Measurements from ENCODE around the gene ZNF598. TPM values are rescaled to one million over a fixed set of nuclear protein-coding genes. Genes with fewer than 3 reads are reported as not detected.

ZNF598 gene
- total and polyA plus RNA-seq, 10 of the 15 experiments (the other 5 are each of a cell fraction or from before 2014, with no cell fraction given) = 0.08 to 74.0 (median 14.4) TPM

- H3K9ac ChIP-seq (ENCODE audit: control insufficient read depth, insufficient read depth, low read length) = no peak within 1 kb of the TSS
- CTCF ChIA-PET = no interaction called here
- SMC1A ChIA-PET (ENCODE audit: uncharacterized antibody, unreplicated experiment) = no interaction called here
- no peaks in the 10 kb centered on the region for H3K79me2 ChIP-seq (ENCODE audit: control insufficient read depth, insufficient read depth, low read length)
- no TSS peak for BruUV-seq (replicated peaks)
- ATAC-seq = no peak
- intact Hi-C loops (cut with micrococcal nuclease; ENCODE audit: unreplicated experiment) = no loop called here
- in situ Hi-C loops (cut with MboI) = no loop called here
- no peak within 1 kb of the TSS for H2AFZ ChIP-seq (ENCODE audit: control insufficient read depth, low read depth, low read length)
- no peak for FAIRE-seq
- peaks cover 11 to 13% of the 10 kb centered on the region in 2 experiments for H3K27me3 ChIP-seq (replicated peaks in 1 of 2; ENCODE audit: control insufficient read depth in 2 of 2, insufficient read depth in 2 of 2, low read length in 1 of 2)
- no peak within 1 kb of the TSS; the same call in 1 of the 2 replicates for H3K4me3 ChIP-seq
- POLR2A ChIA-PET = no interaction called here
- H4K20me1 ChIP-seq (ENCODE audit: control insufficient read depth, insufficient read depth) = peaks cover 5% of the 10 kb centered on the region; the same call in 1 of the 2 replicates
- RAD21 ChIA-PET (ENCODE audit: unreplicated experiment) = no interaction called here
- H3K4me1 ChIP-seq (ENCODE audit: control insufficient read depth, insufficient read depth, low read length) = peaks cover 7% of the 10 kb centered on the region
- no peak within 1 kb of the TSS for H3K27ac ChIP-seq (ENCODE audit: control insufficient read depth, insufficient read depth)
- 26% methylated on average over 14 of the region's 59 CpGs for WGBS (ENCODE audit: insufficient coverage, insufficient replicate concordance, low lambda C conversion rate, missing lambda C conversion rate)
- H3K36me3 ChIP-seq (ENCODE audit: control insufficient read depth in 2 of 2, insufficient read depth in 2 of 2, low read length in 1 of 2) = no peaks in the 10 kb centered on the region
- TF ChIP-seq EGR1 (IDR thresholded peaks at IDR 0.05; ENCODE audit: borderline replicate concordance in 1 of 2, low read depth in 2 of 2, low read length in 2 of 2) (0 out of 3 replicates have a peak, but pooled peaks of 1 of the 2 experiments have one; percentile 34), NRF1 (conservative IDR thresholded peaks at IDR 0.05; ENCODE audit: low read depth, low read length) (no peak)
- no peaks in the 10 kb centered on the region for H3K9me3 ChIP-seq (replicated peaks; ENCODE audit: control insufficient read depth, insufficient read depth, low read length)
- no peak for DNase-seq (ENCODE audit: low read depth, low spot score)
- peak within 1 kb of the TSS; percentile 9; the same call in 1 of the 2 replicates for H3K4me2 ChIP-seq (ENCODE audit: control insufficient read depth, insufficient read depth)
Observed at GRCh38 chr16:2026461-2027023, 16.9 kb upstream of the ZNF598 start, which contains the start of gene NHERF2. NHERF2 (plus strand) TSS chr16:2026902; CDS start chr16:2027006, 104 bp downstream.

- 52% methylated on average over 16 of the region's 16 CpGs for WGBS (ENCODE audit: insufficient coverage, insufficient replicate concordance, low lambda C conversion rate, missing lambda C conversion rate)
- in situ Hi-C loops (cut with MboI) (no loop called here), intact Hi-C loops (cut with micrococcal nuclease; ENCODE audit: unreplicated experiment) (no loop called here)
- Histone ChIP-seq H3K27ac (ENCODE audit: control insufficient read depth, insufficient read depth) (no peak overlapping the region), H3K4me1 (ENCODE audit: control insufficient read depth, insufficient read depth, low read length) (peaks cover 7% of the 10 kb centered on the region), H3K9me3 (replicated peaks; ENCODE audit: control insufficient read depth, insufficient read depth, low read length) (no peaks in the 10 kb centered on the region), H3K9ac (ENCODE audit: control insufficient read depth, insufficient read depth, low read length) (no peak overlapping the region), H4K20me1 (ENCODE audit: control insufficient read depth, insufficient read depth) (peaks cover 5% of the 10 kb centered on the region; the same call in 1 of the 2 replicates), H3K4me2 (ENCODE audit: control insufficient read depth, insufficient read depth) (no peak overlapping the region), H3K79me2 (ENCODE audit: control insufficient read depth, insufficient read depth, low read length) (no peaks in the 10 kb centered on the region), H2AFZ (ENCODE audit: control insufficient read depth, low read depth, low read length) (no peak overlapping the region), H3K27me3 (replicated peaks in 1 of 2; ENCODE audit: control insufficient read depth in 2 of 2, insufficient read depth in 2 of 2, low read length in 1 of 2) (peaks cover 11 to 13% of the 10 kb centered on the region in 2 experiments), H3K36me3 (ENCODE audit: control insufficient read depth in 2 of 2, insufficient read depth in 2 of 2, low read length in 1 of 2) (no peaks in the 10 kb centered on the region), H3K4me3 (no peak overlapping the region)
- ATAC-seq (no peak), DNase-seq (ENCODE audit: low read depth, low spot score) (no peak), FAIRE-seq (no peak)
- TF ChIP-seq KLF5 (IDR thresholded peaks at IDR 0.05; ENCODE audit: partially characterized antibody) (no peak), YBX1 (IDR thresholded peaks at IDR 0.05) (no peak)
- ChIA-PET RAD21 (ENCODE audit: unreplicated experiment) (no interaction called here), SMC1A (ENCODE audit: uncharacterized antibody, unreplicated experiment) (interaction anchor here (1.0 kb wide), 1 partner anchor 114 kb away, joined by 4 read pairs; no protein-coding TSS in a partner anchor), POLR2A (no interaction called here), CTCF (interaction anchor here (1.0 to 4.4 kb wide), 2 partner anchors 114 to 129 kb away, joined by 3 to 79 read pairs; partner anchors contain the start of gene TRAF7)
- no TSS peak for BruUV-seq (replicated peaks)
Observed at GRCh38 chr16:2025878-2026460, 16.3 kb upstream of the ZNF598 start.
